ENCODE data around the gene MED20.

Gene MED20

DNA sequence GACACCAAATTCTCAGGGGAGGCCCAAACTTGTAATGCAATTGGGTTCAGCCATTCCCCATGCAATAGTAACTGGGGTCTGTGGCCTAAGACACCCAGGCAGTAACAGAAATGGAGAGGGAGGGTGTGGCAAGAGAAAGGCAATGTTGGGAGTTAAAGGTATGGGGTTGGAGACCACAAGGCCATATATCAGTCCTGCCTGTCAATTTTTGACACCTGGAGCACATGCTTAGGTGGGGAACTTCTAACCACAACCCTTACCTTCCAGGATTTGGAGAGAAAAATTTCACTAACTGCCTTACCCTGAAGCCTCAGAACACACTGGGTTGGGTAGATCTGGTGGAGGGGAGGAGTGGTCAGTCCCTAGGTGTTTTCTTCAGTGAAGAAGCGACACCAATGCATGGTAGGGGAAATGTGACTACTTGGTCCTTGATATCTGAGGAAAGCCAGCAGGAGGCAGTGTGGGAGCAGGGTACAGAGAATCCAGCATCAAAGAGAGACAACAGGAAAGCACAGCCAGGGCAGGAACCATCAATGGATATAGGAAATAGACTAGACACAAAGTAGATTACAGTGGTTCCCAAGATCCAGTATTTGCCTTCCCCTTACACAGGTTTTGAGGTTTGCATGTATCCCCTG is 18.9 kb downstream of the MED20 start:
- peak; percentile 60 for DNase-seq

DNA sequence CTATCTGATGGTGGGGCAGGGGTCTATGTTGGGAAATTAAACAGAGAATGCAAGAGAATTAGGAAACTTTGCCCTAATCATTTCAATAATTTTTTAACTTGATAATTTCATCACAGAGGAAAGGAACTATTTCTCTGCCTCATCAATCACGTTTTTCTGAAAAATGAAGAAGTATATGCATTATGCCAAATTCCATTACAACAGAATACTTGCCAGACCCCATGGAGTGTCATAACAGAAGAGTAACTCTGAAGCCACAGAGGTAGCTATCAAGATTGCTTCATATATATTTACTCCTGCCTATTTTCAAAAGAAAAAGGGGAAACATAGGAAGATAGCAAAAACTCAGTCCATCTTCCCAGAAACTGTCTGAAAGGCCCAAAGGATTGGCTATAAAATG is 20.1 kb downstream of the MED20 start:
- peak; percentile 61 for DNase-seq

DNA sequence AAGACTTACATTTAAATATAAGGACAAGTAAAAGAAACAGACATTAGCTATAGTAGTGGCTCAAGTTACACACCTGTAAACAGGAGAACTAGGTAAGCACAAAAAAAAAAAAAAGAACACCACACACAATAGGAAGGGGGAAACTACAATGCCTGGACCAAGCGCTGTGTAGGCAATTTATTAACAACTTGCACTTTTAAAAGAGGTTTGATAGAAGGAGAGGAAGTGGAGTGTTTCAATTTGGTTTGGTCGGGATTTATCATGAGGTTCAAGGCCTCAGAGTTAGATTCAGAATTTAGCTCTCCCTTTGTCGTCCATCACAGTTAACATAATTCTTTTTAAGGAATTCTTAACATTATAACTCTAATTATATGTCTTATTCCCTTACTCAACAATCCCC is 24.7 kb downstream of the MED20 start:
- DNase-seq: peak; percentile 42

DNA sequence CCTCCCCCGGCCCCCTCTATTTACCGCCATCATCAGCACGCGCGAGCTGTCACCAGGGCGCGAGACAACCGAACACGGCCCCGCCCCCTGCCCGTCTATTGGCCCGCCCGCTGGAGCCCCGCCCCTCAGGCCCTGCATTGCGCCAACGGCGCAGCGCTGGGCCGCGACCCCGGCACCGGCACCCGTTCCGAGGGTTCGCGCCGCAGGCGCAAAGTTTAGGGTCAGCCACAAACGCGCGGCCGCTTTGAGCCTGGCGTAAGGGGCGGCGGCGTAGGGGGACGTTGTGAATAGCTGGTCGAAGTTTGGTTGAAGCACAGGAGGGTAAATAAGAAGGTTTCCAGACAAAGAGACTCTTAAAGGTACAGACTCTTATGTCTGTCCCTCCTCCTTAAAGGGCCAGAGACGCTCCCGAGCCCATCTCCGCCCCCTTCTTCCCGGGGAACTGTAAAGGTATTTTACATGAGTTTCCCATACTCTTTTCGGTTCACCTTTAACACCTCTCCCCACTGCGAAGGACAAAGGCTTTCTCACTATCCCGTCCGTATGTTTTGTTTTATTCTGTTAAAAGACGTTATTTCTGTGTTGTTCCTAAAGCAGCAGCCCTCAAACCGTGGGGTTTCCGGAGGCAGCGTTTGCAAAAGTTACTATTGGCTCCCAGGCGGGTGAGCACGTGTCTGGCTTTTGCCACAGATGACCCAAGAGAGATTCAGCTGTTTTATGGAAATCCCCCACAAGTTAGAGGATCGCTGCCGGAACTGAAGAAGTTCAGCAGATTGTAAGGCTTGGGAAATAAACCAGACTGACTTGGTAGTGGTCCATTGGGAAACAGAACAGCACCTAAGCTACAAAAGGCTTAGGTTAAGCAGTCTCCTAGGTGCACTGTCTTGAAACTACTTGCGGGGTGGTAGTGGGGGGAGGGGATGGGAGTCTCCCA is 25.4 kb downstream of the MED20 start, which contains the start of gene USP49:
Gene USP49 (minus strand): TSS at position 76 of the 934 bp plus-strand sequence. CDS start 88,392 bp downstream, outside the sequence.
- DNase-seq: peak; percentile 97

DNA sequence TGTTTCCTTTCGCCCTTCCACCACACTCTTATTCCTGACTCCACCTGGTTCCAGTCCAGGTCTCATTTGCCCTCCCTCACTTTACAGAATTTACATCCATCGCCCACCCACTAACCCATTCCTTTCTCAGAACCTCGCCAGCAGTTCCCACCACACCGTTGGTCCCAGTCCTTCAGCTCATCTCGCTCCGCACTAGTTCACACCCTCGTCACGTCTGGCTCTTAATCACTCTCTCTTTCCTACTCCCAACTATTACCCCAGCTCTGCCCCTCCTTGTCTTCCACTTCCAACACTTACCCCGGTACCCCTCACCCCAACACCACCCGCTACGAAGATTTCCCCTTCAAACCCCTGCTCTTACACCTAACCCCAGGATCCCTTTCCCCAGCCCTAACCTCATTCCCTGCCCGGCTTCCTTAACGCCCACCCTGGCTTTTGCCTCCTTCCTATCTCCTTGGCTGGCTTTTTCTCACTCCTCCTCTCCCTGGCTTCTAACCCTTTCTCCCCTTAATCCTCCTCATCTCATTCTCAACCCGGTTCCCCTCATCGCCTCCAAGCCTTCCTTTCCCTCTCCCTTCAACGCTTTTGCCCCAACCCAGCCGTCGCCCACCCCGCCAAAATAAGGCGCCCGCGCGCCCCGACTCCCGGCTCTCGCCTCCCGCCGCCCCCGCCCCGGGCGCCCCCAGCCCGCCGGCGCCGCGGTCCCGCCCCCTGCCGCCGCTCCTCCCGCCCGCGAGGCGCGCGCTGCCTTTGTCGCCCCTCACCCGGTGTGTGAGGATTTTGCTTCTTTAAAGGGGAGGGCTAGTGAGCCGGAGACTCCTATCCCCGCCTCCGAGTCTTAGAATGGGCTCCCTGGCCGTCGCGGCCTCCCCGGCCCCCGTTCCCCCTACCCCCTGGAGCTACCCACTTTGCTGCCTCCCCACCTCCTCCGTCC is 26.3 kb downstream of the MED20 start:
- DNase-seq: peak; percentile 7

DNA sequence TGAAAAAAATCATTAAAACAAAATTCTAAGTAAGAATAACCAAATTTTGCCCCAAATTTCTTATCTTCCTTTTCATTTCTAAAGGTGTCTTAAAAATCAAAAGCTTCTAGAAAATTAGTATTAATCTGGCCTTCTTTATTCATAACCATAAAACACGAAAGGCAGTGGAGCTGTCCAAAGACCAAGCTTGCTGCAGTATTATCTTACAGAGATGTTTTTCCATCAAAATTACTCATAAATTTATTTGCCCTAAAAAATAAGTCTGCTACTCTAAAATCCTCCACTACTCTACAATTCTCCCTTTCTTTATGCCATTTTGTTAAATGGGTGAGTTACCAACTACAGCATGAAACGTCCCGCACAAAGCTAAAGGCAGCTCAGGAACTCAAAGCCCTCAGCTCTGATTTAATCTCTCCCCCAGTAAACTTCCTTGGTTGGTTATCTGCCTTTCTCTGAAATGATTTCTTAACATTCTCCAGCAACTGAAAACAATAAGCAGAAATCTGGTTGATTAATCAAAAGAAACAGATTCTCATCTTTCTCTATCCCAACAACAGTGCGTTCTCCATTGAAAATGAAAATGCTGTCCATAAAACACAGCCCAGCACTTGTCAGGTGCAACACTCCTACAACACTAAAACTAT is 27.9 kb downstream of the MED20 start:
- DNase-seq: no peak

DNA sequence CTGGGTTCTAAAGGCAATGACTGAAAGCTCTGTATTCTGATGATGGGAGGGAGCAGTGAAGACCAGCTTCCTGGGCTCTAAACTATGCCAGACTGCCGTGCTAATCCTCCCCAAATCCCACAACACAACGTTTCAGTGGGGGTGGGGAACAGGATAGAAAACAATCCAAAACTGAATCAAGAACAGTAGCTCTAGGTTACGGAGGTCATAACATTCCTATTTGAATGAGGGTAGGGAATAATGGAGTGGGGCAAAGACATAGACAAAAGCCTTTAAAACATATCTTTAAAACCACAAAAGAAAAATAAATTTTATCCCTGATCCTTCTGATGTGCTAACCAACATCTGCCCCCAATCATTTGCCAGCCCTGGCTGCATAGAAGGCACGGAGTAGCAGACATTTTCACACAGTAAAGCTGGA is 33.6 kb downstream of the MED20 start:
- no peak for DNase-seq

DNA sequence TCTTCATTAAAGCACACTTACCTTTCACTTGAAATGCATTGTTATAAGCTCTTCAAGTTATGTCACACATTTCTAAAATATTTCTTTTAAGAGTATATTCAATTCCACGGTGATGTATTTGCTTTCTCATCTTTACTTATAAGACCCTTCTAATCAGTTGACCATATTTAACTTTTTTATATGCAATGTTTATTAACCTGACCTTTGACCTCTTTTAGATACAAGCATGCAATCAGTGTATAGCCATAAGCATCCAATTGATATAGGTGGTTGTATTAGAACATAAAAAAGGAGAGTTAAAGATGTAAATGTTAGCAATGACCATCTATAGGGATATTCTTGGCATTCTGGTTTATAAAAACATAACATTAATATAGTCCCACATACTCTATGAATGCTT is 35.0 kb downstream of the MED20 start:
- no peak for DNase-seq

DNA sequence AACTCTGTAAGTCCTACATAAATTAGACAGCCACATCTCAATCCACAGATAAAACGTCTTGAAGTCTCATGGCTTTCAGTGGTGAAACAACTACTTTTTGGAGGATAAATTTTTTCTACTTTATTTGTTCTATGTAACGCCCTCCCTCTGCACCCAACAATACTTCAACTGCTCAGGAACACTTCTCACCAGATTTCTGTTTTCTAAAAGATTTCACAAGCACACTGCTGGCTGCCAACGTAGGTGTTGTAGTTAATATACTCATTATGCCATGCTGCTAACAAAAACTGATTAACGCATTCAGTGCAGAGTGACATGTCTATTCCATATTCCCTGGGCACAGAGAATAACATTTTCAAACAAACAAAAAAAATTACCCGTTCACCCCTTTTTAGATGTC is 36.0 kb downstream of the MED20 start:
- no peak for DNase-seq

DNA sequence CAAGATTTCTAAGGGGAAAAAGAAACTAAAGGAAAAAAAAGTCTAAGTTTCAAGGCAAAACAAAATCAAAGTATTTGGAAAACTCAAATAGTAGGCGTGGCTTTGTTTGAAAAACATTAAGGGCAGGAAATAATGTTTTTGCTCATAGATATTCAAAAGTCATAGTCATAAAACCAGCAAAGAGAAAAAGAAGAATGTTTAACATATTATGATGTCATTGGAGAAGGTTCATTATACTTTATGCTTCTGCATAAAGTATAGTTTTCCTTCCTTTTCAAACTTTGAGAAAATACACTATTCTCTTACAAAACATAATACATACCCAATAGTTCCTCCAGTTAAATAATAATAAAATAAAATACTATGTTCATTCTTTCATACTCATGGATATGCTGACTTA is 39.4 kb downstream of the MED20 start:
- no peak for DNase-seq

DNA sequence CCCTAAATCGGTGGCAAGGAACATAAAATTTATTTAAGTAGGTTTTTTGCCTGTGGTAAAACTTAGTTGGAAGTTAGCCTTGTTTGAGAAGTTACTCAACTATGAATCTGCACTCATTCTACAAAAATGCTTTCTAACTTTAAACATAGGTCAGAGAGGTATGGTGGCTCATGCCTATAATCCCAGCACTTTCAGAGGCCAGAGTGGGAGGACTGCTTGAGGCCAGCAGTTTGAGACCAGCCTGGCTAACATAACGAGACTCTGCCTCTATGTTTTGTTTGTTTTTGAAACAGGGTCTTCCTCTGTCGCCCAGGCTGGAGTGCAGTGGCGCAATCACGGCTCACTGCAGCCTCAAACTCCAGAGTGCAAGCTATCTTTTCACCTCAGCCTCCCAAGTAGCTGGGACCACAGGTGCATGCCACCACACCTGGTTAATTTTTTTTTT is 42.0 kb downstream of the MED20 start:
- no peak for DNase-seq

DNA sequence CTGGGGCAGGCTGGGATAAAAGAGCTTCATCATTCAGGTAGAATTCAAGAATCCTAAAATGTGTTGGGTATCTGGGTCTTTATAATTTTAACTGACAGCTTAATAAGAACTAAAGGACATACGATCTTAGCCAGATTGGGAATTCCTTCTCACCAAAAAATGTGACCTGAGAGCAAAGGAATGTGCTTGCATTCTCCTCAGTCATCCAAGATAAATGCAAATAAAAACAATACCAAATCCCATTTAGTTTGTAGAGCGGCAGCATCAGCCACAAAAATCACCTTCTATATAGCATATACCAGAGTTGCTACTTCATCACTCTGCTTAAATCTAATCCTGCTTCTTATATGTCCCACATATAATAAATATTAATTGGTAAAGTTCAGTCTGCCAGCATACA is 42.7 kb downstream of the MED20 start:
- no peak for DNase-seq

DNA sequence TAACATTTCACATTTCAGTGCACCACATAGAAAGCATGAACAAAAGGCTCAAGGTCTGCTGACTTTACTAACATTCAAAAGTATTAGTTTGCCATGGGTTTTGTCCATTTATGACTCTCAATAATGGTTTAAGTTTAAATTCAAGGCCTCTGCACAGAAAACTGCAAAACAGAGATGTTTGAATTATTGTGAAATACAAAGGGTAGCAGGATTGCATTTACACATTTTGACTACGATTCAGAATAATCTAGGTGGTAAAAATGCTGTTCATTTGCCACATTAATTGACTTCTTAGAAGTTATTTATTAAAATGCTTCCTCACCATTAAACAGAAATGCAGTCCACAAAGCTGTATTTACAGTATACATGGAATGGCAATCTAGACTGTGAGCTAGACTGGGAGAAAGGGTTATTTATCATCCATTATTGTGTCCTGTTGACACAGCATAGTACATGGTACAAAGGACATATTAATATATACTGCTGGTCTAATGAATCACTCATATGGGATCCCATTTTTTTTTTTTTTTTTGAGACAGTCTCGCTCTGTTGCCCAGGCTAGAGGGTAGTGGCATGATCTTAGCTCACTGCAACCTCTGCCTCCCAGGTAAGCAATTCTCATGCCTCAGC is 43.8 kb downstream of the MED20 start:
- no peak for DNase-seq

DNA sequence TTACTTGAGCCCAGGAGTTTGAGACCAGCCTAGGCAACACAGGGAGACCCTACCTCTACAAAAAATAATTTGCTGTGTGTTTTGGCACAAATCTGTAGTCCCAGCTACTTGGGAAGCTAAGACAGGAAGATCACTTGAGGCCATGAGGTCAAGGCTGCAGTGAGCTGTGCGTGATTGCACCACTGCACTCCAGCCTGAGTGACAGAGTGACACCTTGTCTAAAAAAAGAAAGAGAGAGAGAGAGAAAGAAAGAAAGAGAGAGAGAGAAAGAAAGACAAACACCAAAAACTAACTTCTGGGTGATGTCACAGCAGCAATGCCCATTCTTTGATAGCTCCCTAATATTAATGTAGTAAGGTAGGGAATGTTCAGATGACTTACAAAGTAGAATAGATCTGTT is 46.2 kb downstream of the MED20 start:
- DNase-seq: no peak

DNA sequence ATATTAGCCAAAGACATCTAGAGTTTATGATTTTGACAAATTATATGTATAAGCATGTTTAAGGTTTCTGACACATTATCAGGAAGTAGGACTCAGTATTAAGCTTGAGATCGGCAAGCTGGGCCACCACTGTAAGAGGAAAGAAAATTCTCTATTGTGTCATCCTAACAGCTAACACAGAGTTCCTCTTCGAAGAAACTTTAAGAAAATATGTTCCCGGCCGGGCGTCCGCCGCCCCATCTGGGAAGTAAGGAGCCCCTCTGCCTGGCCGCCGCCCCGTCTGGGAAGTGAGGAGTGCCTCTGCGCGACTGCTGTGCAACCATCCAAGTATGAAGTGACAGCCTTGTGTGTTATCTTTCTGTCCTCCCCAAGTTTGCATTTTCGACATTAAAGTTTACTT is 48.8 kb downstream of the MED20 start:
- DNase-seq: peak; percentile 64

DNA sequence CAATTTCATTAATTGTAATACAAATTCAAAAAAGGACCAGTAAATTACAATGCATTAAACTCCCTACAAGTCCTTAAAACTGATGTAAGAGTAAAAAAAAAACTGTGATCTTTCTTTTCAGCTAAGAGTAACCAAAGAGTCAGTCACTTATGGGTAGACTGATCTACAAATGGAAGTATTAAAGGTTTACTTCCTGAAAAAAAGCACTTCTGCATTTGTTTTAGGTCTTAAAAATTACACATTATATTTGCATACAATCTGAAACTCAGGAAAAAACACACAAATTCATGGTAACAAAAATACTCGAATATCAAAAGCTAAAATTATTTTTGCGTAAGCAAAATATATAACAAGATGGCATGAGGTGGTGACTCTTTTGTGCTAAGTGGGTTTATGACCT is 49.2 kb downstream of the MED20 start:
- DNase-seq: peak; percentile 61

DNA sequence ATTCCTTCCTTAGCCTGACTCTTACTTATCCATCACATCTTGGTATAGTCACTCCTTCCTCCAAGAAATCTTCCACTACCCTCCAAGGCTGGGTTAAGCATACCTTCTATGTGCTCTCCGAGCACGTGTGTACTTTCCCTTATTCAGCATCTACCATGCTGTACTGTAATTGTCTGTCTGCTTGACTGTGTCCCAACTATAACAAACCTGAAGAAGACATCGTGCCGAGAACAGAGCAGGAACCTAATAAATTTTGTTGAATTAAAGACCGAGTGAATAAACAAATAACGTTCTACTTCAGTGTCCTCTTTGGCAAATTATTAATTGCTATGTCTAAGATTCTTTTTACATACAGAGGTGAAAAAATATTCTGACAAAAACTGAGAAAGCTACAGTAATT is 61.6 kb downstream of the MED20 start:
- DNase-seq: no peak

DNA sequence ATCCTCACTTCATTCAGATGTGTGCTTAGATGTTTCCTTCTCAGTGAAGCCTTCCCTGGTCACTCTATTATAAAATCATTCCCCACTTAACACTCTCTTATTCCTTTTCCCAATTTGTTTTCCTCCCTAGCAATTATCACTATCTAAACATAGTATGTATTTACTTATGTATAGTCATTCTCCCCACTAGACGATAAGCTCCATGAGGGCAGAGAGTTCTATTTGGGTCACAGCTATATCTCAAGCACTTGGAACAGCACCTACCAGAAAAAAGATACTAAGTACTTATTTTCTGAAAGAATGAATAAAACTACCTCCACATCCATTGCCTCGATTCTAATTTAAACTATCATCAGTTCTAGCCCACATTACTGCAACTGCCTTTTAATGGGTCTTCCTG is 62.2 kb downstream of the MED20 start:
- no peak for DNase-seq

Measured in inflammatory macrophage treated with lipopolysaccharide for 4 hours (primary cell).